HepG2 (cell line): Measurements from ENCODE around the gene EIF3L. TPM values are rescaled to one million over a fixed set of nuclear protein-coding genes. Genes with fewer than 3 reads are reported as not detected.

ENCODE experiments used
- CEBPB ChIP-seq: IDR thresholded peaks from 2 replicates; pipeline ENCODE4 v1.6.1; 2011; ENCODE audit warnings: low read depth, low read length, improper control_type of control experiment, borderline replicate concordance
- EEA1 ChIP-seq: sonication (generic); formaldehyde crosslinking; IDR thresholded peaks from 2 replicates; pipeline ENCODE4 v1.5.1; 2020; ENCODE audit warnings: mild to moderate bottlenecking, missing genetic modification reagents, borderline replicate concordance
- RARA ChIP-seq: IDR thresholded peaks from 2 replicates; pipeline ENCODE4 v1.6.1; 2016; ENCODE audit warnings: missing genetic modification reagents, missing compliant biosample characterization
- SATB2 ChIP-seq: sonication (generic); formaldehyde crosslinking; IDR thresholded peaks from 2 replicates; pipeline ENCODE4 v1.5.0; 2020; ENCODE audit warnings: missing genetic modification reagents
- TOE1 ChIP-seq: sonication (generic); formaldehyde crosslinking; IDR thresholded peaks from 2 replicates; pipeline ENCODE4 v1.4.0; 2020; ENCODE audit warnings: mild to moderate bottlenecking, missing genetic modification reagents
- ZBED4 ChIP-seq: sonication (generic); formaldehyde crosslinking; IDR thresholded peaks from 2 replicates; pipeline ENCODE4 v1.4.0; 2020; ENCODE audit warnings: missing genetic modification reagents, borderline replicate concordance
- ZBTB37 ChIP-seq: sonication (generic); formaldehyde crosslinking; IDR thresholded peaks from 2 replicates; pipeline ENCODE4 v1.4.0; 2020; ENCODE audit warnings: mild to moderate bottlenecking, missing genetic modification reagents
- ZBTB40 ChIP-seq, 2 experiments: fragments of 450-650 bp in 1 of 2; sonication (generic) in 1 of 2; formaldehyde crosslinking in 1 of 2; IDR thresholded peaks; 2 replicates each; pipeline versions ENCODE4 v1.6.1 to v1.8.0; 2016 to 2022; ENCODE audit warnings: antibody characterized with exemption in 1 of 2, mild to moderate bottlenecking in 1 of 2, missing genetic modification reagents in 1 of 2
- ZFP36 ChIP-seq: fragments of 150-350 bp; IDR thresholded peaks from 2 replicates; pipeline ENCODE4 v1.6.1; 2018; ENCODE audit warnings: borderline replicate concordance, low read length, low read depth; ENCODE audit not compliant: partially characterized antibody
- ZNF503 ChIP-seq: sonication (generic); formaldehyde crosslinking; IDR thresholded peaks from 2 replicates; pipeline ENCODE4 v1.4.0; 2020; ENCODE audit warnings: missing genetic modification reagents
- polyA plus RNA-seq, 8 experiments: library from polyadenylated mRNA; depleted of rRNA in 3 of 8; stranded (reverse) in 7 of 8; unstranded in 1 of 8; fragments of >200 nt; fragmentation: Illumina TruSeq in 4 of 8; extraction: Trizol in 4 of 8; gene quantifications; 2 replicates each; pipeline versions ENCODE4 v1.2.1 to v1.2.3, GENCODE V29; 2011 to 2016; ENCODE audit warnings: low read depth in 4 of 8, missing spikeins in 1 of 8, mixed read lengths in 1 of 8; ENCODE audit not compliant: insufficient read depth in 1 of 8
- total RNA-seq, 5 experiments: library from RNA; depleted of rRNA; stranded (reverse); fragments of >200 nt; fragmentation: Illumina TruSeq; extraction: Trizol; gene quantifications; 2 replicates each; pipeline ENCODE4 v1.2.3, GENCODE V29; 2016; ENCODE audit warnings: low read depth in 1 of 5

Gene EIF3L
- total and polyA plus RNA-seq, 2 of the 13 experiments (the other 11 are each of a cell fraction or from before 2014, with no cell fraction given), result 514 to 793 TPM

GRCh38 chr22:37817705-37818408, 31.4 kb upstream of the EIF3L start (continued):
- TF ChIP-seq ZBTB40 (IDR thresholded peaks at IDR 0.05), result no peak
- no peak; the same call in 1 of the 2 replicates for TF ChIP-seq ZBTB40 (CRISPR knock-in tag; IDR thresholded peaks at IDR 0.05)
- no peak for TF ChIP-seq CEBPB
- TF ChIP-seq TOE1 (CRISPR knock-in tag), result no peak
- TF ChIP-seq SATB2, result no peak
- TF ChIP-seq RARA, result peak; percentile 82; the same call in 1 of the 2 replicates
- 0 out of 2 replicates have a peak, but pooled peaks have one; percentile 21 for TF ChIP-seq EEA1 (CRISPR knock-in tag)
- peak; percentile 63; the same call in 1 of the 2 replicates for TF ChIP-seq ZNF503 (CRISPR knock-in tag)
- TF ChIP-seq ZBED4, result peak; percentile 83
- TF ChIP-seq ZFP36, result no peak
- no peak for TF ChIP-seq ZBTB37 (CRISPR knock-in tag)
